ENCODE results near the gene EPS8L1. TPM values are rescaled to one million over a fixed set of nuclear protein-coding genes. Genes with fewer than 3 reads are reported as not detected.
A peak's percentile ranks its signal among the peaks of the same experiment; 100 is the strongest.

EPS8L1 gene
- total and polyA plus RNA-seq, 2 of the 4 experiments (the other 2 are of a cell fraction) = 0.90 to 2.9 TPM

DNA sequence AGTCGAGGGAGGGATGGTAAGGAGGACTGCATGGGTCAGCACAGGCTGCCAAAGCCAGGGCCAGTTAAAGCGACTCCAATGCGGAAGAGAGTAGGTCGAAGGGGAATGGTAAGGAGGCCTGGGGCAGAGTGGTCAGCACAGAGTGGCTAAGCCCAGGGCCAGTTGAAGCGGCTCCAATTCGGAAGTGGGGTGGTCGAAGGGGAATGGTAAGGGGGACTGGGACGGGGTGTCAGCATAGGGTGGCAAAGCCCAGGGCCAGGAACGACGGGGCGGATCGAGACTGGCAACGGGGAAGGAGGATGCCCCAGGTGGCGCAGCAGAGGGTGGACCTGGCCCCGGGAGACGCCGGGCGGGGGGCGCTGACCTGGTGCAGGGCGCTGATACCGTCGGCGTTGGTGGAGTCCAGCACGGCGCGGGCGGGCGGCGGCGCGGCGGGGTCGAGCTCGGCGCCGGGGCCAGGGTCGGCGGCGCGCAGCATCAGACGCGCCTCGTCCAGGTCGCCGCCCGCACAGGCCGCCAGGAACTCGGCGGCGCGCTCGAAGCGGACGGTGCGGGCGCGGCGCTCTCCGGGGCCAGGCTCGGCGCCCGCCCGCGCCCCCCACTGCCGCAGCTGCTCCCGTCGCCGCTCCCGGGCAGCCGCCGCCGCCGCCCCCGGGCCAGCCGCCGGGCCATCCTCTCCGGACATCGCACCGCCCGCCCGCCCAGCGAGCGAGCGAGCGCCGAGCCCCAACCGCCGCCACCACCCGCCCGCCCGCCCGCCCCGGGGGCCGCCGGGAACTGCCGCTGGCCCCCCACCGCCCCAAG lies 41.4 kb downstream of the EPS8L1 start, which contains the start of gene PPP1R12C:
PPP1R12C (minus strand) TSS at position 779 of the 804 bp plus-strand sequence; CDS start at position 685, 94 bp downstream.
- ATAC-seq (ENCODE audit: low read depth) = peak; percentile 21
- dilution Hi-C loops (cut with HindIII; ENCODE audit: low sequenced_read_pairs, unreplicated experiment) = no loop called here

More for the DNA sequence above, 41.4 kb downstream of the EPS8L1 start, which contains the start of gene PPP1R12C:
- Histone ChIP-seq H3K27ac (ENCODE audit: insufficient read depth, low read length) (peak within 1 kb of the TSS; percentile 77), H3K23ac (ENCODE audit: low read depth, low read length) (peak within 1 kb of the TSS; percentile 74), H3K4me1 (ENCODE audit: control insufficient read depth, insufficient read depth, low read length) (peaks cover 13% of the 10 kb centered on the region), H3K56ac (ENCODE audit: extremely low read depth, insufficient read depth, low read length) (peak within 1 kb of the TSS; percentile 88), H3K9me3 (ENCODE audit: control insufficient read depth, insufficient read depth, low read length) (no peaks in the 10 kb centered on the region), H2BK5ac (ENCODE audit: low read depth, low read length, poor library complexity, severe bottlenecking) (peak within 1 kb of the TSS; percentile 57), H4K5ac (ENCODE audit: low read depth, low read length) (peak within 1 kb of the TSS; percentile 86), H2AK5ac (ENCODE audit: low read depth, low read length) (peak within 1 kb of the TSS; percentile 54), H2BK20ac (ENCODE audit: low read depth, low read length) (no peak within 1 kb of the TSS), H3K18ac (ENCODE audit: low read depth, low read length) (peak within 1 kb of the TSS; percentile 46; the same call in 1 of the 2 replicates), H3K9me1 (ENCODE audit: insufficient read depth, low read length) (peaks cover 4% of the 10 kb centered on the region; the same call in 1 of the 2 replicates), H3K4me2 (ENCODE audit: low read depth, low read length) (peak within 1 kb of the TSS; percentile 89), H2BK120ac (ENCODE audit: low read depth, low read length) (peak within 1 kb of the TSS; percentile 28), H3K79me1 (ENCODE audit: low read depth in 1 of 2, low read length in 2 of 2) (peaks cover 11 to 37% of the 10 kb centered on the region in 2 experiments; a peak in 3 of 4 replicates), H2AFZ (replicated peaks; ENCODE audit: low read length, poor library complexity) (peak within 1 kb of the TSS; percentile 95), H2AK9ac (replicated peaks; ENCODE audit: low read depth, low read length, poor library complexity) (peak within 1 kb of the TSS; percentile 98), H3K14ac (replicated peaks; ENCODE audit: low read depth, low read length) (peak within 1 kb of the TSS; percentile 69), H3K27me3 (ENCODE audit: control insufficient read depth, insufficient read depth, low read length) (no peaks in the 10 kb centered on the region), H3K36me3 (ENCODE audit: control insufficient read depth, insufficient read depth, low read length) (peaks cover 5% of the 10 kb centered on the region; the same call in 1 of the 2 replicates), H4K20me1 (ENCODE audit: insufficient read depth, low read length) (peaks cover 49% of the 10 kb centered on the region), H3K4me3 (ENCODE audit: insufficient read depth, low read depth, low read length) (peak within 1 kb of the TSS; percentile 69), H4K91ac (ENCODE audit: insufficient read depth, low read depth, low read length) (peak within 1 kb of the TSS; percentile 71), H2BK15ac (ENCODE audit: low read depth, low read length) (no peak within 1 kb of the TSS; the same call in 2 of the 3 replicates), H3K9ac (ENCODE audit: low read depth, low read length) (peak within 1 kb of the TSS; percentile 79), H4K8ac (ENCODE audit: low read depth in 2 of 2, low read length in 2 of 2) (peak within 1 kb of the TSS; percentile 98), H3K4ac (ENCODE audit: low read depth, low read length) (peak within 1 kb of the TSS; percentile 87)
- ChIA-PET POLR2A (ENCODE audit: unreplicated experiment) (interaction anchor here (0.6 kb wide), 1 partner anchor 1233 kb away, joined by 4 read pairs; no protein-coding TSS in a partner anchor), CTCF (no interaction called here)
- DNase-seq = no peak
- TF ChIP-seq MAZ (IDR thresholded peaks at IDR 0.05; ENCODE audit: borderline replicate concordance, low read depth, low read length) (peak; percentile 8; the same call in 1 of the 2 replicates), SMC3 (IDR thresholded peaks at IDR 0.05; ENCODE audit: low read depth, low read length) (no peak)
- in situ Hi-C loops (cut with MboI; ENCODE audit: low sequenced_read_pairs) = loop anchor here (25.0 kb wide), 1 partner anchor 520 kb away; the partner anchor contains the start of genes CCDC106, ZNF580 and ZNF581
- 0% methylated on average over 71 of the region's 97 CpGs; no CpG with 5 or more reads in 1 of the 2 experiments for WGBS, 2 experiments (ENCODE audit: extremely low coverage in 2 of 2, insufficient read length in 1 of 2)
- BruUV-seq (replicated peaks) = no TSS peak
- intact Hi-C loops (cut with micrococcal nuclease) = no loop called here
